KMS-11 (cell line): ENCODE measurements around the gene MICAL3.

Source experiments
- H2AFZ ChIP-seq: fragments of 200-600 bp; sonication (generic); 2 replicates; pipeline ENCODE4 v1.6.1; 2016; ENCODE audit warnings: antibody characterized with exemption, mixed run types, low read depth
- H3K27ac ChIP-seq: fragments of 200-600 bp; sonication (generic); 2 replicates; pipeline ENCODE4 v1.6.1; 2016; ENCODE audit warnings: mild to moderate bottlenecking, mixed run types
- H3K27me3 ChIP-seq: fragments of 200-600 bp; sonication (generic); 2 replicates; pipeline ENCODE4 v1.6.1; 2017; ENCODE audit warnings: mild to moderate bottlenecking, low read depth, mixed run types, moderate library complexity; ENCODE audit not compliant: insufficient read depth
- H3K36me3 ChIP-seq: fragments of 200-600 bp; sonication (generic); 2 replicates; pipeline ENCODE4 v1.6.1; 2017; ENCODE audit warnings: mild to moderate bottlenecking, mixed run types; ENCODE audit not compliant: insufficient read depth
- H3K4me1 ChIP-seq: fragments of 200-600 bp; sonication (generic); 2 replicates; pipeline ENCODE4 v1.6.1; 2016; ENCODE audit warnings: mild to moderate bottlenecking, low read depth, mixed run types; ENCODE audit not compliant: poor library complexity, severe bottlenecking
- H3K4me2 ChIP-seq: fragments of 200-600 bp; sonication (generic); 2 replicates; pipeline ENCODE4 v1.7.0; 2016; ENCODE audit warnings: mild to moderate bottlenecking, mixed run types
- H3K4me3 ChIP-seq: fragments of 200-600 bp; sonication (generic); IDR thresholded peaks from 2 replicates; pipeline ENCODE4 v1.6.1; 2017; ENCODE audit warnings: low read depth, low read length, mixed read lengths; ENCODE audit not compliant: insufficient read depth
- H3K79me2 ChIP-seq: fragments of 200-600 bp; sonication (generic); 2 replicates; pipeline ENCODE4 v1.6.1; 2016; ENCODE audit warnings: low read depth, mixed run types; ENCODE audit not compliant: insufficient read depth
- H3K9ac ChIP-seq: fragments of 200-600 bp; sonication (generic); 2 replicates; pipeline ENCODE4 v1.6.1; 2016; ENCODE audit warnings: mild to moderate bottlenecking, mixed run types
- H4K20me1 ChIP-seq: fragments of 200-600 bp; sonication (generic); 2 replicates; pipeline ENCODE4 v1.6.1; 2016; ENCODE audit warnings: mild to moderate bottlenecking, mixed run types; ENCODE audit not compliant: insufficient read depth
- TF ChIP-seq, protein P1 (sequence below): fragments of 200-600 bp; sonication (generic); conservative IDR thresholded peaks from 2 replicates; pipeline ENCODE4 v1.6.1; 2017; ENCODE audit warnings: low read depth, mild to moderate bottlenecking, antibody characterized with exemption, low read length, moderate library complexity, mixed read lengths

MICAL3 gene

GRCh38 chr22:17802822-17803221 lies 221.5 kb downstream of the MICAL3 start:
- TF ChIP-seq, protein P1, sequence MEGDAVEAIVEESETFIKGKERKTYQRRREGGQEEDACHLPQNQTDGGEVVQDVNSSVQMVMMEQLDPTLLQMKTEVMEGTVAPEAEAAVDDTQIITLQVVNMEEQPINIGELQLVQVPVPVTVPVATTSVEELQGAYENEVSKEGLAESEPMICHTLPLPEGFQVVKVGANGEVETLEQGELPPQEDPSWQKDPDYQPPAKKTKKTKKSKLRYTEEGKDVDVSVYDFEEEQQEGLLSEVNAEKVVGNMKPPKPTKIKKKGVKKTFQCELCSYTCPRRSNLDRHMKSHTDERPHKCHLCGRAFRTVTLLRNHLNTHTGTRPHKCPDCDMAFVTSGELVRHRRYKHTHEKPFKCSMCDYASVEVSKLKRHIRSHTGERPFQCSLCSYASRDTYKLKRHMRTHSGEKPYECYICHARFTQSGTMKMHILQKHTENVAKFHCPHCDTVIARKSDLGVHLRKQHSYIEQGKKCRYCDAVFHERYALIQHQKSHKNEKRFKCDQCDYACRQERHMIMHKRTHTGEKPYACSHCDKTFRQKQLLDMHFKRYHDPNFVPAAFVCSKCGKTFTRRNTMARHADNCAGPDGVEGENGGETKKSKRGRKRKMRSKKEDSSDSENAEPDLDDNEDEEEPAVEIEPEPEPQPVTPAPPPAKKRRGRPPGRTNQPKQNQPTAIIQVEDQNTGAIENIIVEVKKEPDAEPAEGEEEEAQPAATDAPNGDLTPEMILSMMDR: no peak

GRCh38 chr22:17802411-17802810 lies 221.9 kb downstream of the MICAL3 start:
- no peak overlapping the region for H3K4me2 ChIP-seq
- H3K4me3 ChIP-seq: no peak overlapping the region
- no peak overlapping the region for H3K9ac ChIP-seq
- H4K20me1 ChIP-seq: no peaks in the 10 kb centered on the region
- H3K27me3 ChIP-seq: no peaks in the 10 kb centered on the region
- H3K36me3 ChIP-seq: peaks cover 4% of the 10 kb centered on the region; the same call in 1 of the 2 replicates
- H3K4me1 ChIP-seq: peaks cover 6% of the 10 kb centered on the region
- no peak overlapping the region for H3K27ac ChIP-seq
- H3K79me2 ChIP-seq: no peaks in the 10 kb centered on the region
- no peak overlapping the region for H2AFZ ChIP-seq
- TF ChIP-seq, protein P1: no peak

More at GRCh38 chr22:17802822-17803221, 221.5 kb downstream of the MICAL3 start:
- Histone ChIP-seq H3K9ac (no peak overlapping the region), H3K27ac (no peak overlapping the region), H4K20me1 (no peaks in the 10 kb centered on the region), H3K4me1 (peaks cover 6% of the 10 kb centered on the region), H3K4me2 (no peak overlapping the region), H3K27me3 (no peaks in the 10 kb centered on the region), H3K36me3 (peaks cover 4% of the 10 kb centered on the region; the same call in 1 of the 2 replicates), H3K79me2 (no peaks in the 10 kb centered on the region), H2AFZ (no peak overlapping the region), H3K4me3 (no peak overlapping the region)

DNA sequence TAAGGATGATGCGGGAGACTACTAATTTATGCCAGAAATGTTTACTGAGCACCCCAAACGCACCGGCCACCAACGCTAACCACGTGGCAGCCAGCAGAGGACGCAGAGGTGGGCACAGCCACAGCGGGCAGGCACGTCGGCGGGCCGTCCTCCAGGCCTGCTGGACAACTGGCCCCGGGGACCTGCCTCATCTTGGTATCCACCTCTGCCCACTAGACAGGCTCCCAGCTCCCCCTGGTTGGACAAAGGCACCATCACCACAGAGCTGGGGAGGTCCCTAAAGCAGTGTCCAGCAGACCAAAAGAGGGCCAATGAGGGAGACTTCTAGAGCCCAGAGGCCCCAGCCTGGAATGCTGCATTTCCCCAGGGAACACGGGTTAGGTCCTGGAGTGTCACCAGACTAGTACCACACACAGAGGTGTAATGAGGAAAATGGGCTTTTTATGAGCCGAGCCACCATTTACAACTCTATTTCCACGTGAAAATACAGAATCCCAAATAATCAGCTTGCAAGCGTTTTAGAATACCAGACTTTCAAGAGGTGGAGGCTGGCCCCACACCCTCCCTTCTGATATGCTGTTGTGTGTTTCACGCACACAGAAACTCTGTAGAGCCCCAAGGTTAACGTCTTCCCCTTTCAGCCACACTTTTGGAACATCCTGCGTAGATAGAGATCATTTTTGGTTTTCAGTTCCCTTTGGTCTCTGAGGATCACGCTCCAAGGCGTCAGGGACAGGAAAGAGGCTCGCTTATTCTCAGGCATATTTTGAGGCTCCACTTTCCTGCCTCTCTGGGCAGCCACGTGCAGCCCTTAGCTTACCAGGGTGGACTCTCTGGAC lies 226.4 kb downstream of the MICAL3 start:
- H3K9ac ChIP-seq: no peak overlapping the region

DNA sequence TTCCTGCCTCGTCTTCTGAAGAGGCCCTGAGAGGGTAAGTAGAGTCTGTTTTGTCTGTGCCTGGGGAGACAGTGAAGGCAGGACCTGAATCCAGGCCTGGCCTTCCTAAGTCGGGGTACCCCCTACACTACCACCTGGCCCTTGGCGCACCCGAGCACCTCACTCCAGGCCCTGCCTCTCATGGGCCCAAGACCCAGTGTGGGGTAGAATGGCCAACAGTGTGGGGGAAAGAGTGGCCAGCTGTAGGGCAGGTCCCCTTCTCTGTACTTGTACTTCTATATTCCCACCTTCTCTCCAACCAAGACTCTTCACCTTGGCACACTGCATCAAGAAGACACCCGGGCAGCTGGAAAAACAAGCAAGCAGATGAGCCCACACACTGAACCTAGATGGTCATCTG lies 227.7 kb downstream of the MICAL3 start:
- Histone ChIP-seq H3K4me3 (no peak overlapping the region), H3K36me3 (no peaks in the 10 kb centered on the region), H4K20me1 (no peaks in the 10 kb centered on the region), H3K79me2 (no peaks in the 10 kb centered on the region), H3K4me1 (no peaks in the 10 kb centered on the region), H3K27me3 (no peaks in the 10 kb centered on the region), H3K9ac (no peak overlapping the region), H2AFZ (no peak overlapping the region), H3K27ac (no peak overlapping the region), H3K4me2 (no peak overlapping the region)
- TF ChIP-seq, protein P1: no peak

More for the DNA sequence above, 226.4 kb downstream of the MICAL3 start:
- H3K79me2 ChIP-seq: no peaks in the 10 kb centered on the region
- no peaks in the 10 kb centered on the region for H3K4me1 ChIP-seq
- no peak overlapping the region for H2AFZ ChIP-seq
- TF ChIP-seq, protein P1: no peak
- no peaks in the 10 kb centered on the region for H4K20me1 ChIP-seq
- H3K27ac ChIP-seq: no peak overlapping the region
- H3K36me3 ChIP-seq: no peaks in the 10 kb centered on the region
- no peak overlapping the region for H3K4me3 ChIP-seq
- no peaks in the 10 kb centered on the region for H3K27me3 ChIP-seq
- no peak overlapping the region for H3K4me2 ChIP-seq
